Measurements from ENCODE around the gene NLN.

GRCh38 chr5:65760504-65761275 is 38.7 kb downstream of the NLN start:
- TF ChIP-seq CTCF (conservative IDR thresholded peaks at IDR 0.05) = peak; percentile 47
- TF ChIP-seq ZFX (IDR thresholded peaks at IDR 0.05) = no peak
